HG03060 (cell line): Measurements from ENCODE around the gene EXOC3.
"Not testable (repeated sequence)": the region's sequence is repeated elsewhere in the genome, so short reads cannot be mapped to it uniquely, and the experiment has no call there.

Experiments used
- ATAC-seq: cut with Tn5 transposase; IDR thresholded peaks from one replicate; pipeline ENCODE4 v1.9.1; 2021; ENCODE audit warnings: low read depth, moderate number of reproducible peaks; ENCODE audit not compliant: unreplicated experiment

The EXOC3 gene

GRCh38 chr5:406041-406440 is 36.9 kb upstream of the EXOC3 start:
- no peak for ATAC-seq

DNA sequence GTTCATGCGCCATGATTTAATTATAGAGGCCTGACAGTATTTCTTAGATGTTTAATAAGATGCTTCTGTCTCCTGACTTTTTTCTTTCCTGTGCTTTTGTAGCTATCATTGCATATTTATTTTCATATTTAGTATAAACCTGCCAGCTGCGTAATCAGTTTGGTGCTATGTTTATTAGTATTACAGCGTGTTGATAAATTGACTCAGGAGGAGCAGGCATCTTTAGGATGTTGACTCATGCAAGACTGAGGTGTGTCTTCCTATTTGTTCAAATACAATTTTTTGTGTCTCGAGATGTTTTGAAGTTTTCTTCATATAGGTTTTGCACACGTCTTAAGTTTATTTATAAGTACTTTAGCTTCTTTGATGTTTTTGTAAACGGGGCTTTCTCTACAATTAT is 35.9 kb upstream of the EXOC3 start:
- no peak for ATAC-seq

DNA sequence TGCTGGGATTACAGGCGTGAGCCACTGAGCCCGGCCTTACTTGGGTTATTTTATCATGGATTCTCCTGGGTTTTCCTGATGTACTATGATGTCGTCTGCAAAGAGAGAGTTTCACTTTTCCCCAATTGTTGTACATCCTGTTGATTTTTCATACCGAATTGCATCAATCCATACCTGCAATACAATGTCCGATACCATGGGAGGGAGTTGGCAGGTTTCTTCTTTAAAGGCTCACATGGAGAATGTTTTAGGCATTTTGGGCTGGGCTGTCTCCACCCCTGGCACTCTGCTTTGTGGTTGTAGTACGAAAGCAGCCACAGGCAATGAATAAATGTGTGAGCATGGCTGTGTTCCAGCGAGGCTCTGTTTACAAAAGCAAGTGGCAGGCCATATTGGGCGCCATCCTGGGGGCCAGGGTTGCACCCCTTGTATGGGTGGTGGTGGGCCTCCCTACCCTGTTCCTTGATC is 35.1 kb upstream of the EXOC3 start:
- no peak for ATAC-seq

DNA sequence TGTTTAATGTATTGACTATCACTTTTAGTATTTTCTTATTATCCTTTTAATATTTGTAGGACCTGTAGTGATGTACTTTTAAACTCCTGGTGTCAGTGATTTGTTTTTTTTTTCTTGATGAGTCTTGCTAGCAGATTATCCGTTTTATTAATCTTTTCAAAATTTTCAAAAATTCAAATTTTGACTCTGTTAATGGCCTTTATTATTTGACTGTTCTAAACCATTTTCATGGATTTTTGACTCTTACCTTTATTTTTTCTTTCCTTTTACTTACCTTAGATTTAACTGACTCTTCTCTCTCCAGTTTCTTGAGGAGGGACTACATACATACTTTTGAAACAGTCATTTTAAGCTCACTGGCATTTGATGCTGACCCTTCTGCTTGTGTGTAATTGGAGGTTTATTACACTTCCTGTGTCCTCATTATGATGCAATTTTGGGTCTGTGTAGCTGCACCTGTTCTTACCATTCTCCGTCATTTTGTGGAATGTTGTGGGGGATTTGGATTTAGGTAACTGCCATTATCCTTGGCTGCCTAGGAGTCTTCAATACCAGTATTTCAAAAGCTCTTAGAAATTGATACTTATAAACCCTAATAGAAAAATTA is 32.0 kb upstream of the EXOC3 start:
- ATAC-seq, result no peak

- no peak for ATAC-seq
These were observed 31.2 kb upstream of the EXOC3 start for GRCh38 chr5:411728-412127.

- not testable (repeated sequence) for ATAC-seq
These were observed 27.7 kb upstream of the EXOC3 start for GRCh38 chr5:414991-415927.

DNA sequence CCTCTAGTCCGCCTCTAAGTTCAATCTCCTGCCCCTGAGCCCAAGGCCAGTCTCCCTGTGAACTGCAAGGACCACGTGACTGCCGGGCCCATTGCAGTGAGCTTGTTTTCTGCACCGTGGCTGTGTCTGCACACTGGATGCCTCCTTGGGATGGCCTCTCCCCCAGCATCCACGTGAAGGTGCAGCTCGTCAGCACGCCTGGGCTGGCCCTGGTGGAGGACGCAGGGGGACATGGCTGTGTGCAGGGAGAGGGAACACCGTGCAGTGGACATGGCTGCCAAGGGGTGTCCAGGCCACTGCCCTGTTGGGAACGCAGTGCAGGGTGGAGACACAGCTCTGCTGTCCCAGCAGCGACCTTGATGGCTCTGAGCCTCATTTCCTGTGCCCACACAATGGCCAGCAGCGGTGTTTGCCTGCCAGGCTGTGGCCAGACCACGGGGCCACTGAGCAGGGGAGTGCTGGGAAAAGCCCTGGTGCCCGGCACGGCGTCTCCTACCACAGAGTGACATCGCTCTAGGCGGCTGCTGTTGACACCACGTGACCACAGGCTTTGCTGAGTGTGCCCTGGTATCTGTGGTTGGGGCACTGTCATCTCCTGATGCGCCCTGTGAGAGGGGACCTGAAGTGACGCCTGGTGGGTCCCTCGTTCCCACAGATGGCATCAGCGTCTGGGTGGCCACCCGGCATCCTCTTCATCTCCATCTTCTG is 26.9 kb upstream of the EXOC3 start:
- no peak for ATAC-seq

DNA sequence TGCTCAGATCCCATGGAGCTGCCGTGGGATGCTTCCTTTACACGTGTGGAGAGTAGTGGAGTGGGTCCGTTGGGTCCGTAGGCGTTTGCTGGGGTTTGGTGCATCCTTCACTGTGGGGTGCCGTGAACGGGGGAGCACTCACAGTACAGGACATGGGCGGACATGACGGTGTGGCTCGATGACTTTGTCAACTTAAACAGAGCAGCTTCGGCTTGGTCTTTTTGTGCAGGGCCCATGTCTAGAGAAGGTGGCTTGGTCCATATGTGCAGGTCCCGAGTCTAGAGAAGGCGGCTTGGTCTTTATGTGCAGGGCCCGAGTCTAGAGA is 26.4 kb upstream of the EXOC3 start:
- ATAC-seq, result no peak

GRCh38 chr5:417301-418161 is 25.4 kb upstream of the EXOC3 start:
- ATAC-seq, result no peak

- no peak for ATAC-seq
These were observed 24.5 kb upstream of the EXOC3 start for GRCh38 chr5:418162-419121.

- no peak for ATAC-seq
These were observed 23.0 kb upstream of the EXOC3 start for GRCh38 chr5:419970-420369.

- ATAC-seq, result no peak
These were observed 22.2 kb upstream of the EXOC3 start for GRCh38 chr5:420632-421286.

DNA sequence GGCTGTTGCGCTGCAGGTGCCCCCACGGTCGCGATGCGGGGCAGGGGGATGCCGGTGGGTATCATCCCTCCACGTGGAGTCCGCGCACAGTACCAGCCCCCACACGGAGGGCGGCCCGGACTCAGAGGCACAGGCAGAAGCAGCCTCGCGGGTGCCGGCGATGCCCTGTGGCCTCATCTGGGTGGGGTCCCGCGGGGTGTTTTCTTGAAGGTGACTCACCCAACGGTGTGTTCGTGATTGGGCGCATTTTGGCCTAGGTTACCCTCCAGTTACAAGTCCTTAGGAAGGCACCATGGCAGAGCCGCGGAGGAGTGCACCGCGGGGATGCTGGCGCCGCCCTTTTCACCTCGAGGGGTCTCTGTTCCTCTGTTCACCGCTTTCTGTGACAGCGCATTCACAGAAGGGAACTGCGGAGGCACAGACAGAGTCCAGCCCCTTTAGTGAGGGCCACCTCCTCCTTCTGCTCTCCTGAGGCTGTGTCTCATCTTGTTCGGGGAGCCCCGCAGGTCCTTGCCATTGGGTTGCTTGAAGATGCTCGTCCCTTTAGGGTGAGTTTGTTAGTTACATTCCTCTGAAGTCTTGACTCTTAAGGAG is 21.6 kb upstream of the EXOC3 start:
- no peak for ATAC-seq

- ATAC-seq, result no peak
These were observed 21.1 kb upstream of the EXOC3 start for GRCh38 chr5:421901-422300.

GRCh38 chr5:422323-423232 is 20.4 kb upstream of the EXOC3 start:
- ATAC-seq, result no peak

DNA sequence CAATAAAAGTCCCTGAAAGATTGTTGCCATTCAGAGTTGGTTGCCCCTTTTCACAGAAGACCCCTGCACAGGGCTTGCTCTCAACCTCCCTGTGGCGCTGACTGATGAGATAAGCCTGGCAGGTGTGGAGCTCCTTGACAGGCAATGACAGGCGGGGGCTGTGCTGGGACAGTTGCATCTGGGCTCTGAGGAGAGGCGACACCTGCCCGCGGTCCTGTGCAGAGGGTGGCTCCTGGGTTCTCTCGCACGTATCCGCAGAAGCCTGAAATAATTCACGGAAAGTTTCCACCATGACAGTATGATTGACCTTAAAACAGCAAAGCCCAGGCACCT is 19.8 kb upstream of the EXOC3 start:
- no peak for ATAC-seq

GRCh38 chr5:423626-424261 is 19.2 kb upstream of the EXOC3 start:
- no peak for ATAC-seq
